Stimulated activated CD8-positive, alpha-beta memory T cell treated with anti-CD3 and anti-CD28 coated beads, Interleukin-2, amount 100 ng/mL, for 1 hour (primary cell): Measurements from ENCODE around the gene NPLOC4.

Source experiments
- DNase-seq, 2 donors: peaks; one replicate each; pipeline ENCODE4 v3.0.0-alpha.2; 2020; ENCODE audit warnings: low read depth in 2 of 2

NPLOC4 gene

GRCh38 chr17:81519284-81520020, 117.5 kb downstream of the NPLOC4 start:
- DNase-seq, result peak; percentile 47 to 60

- no peak for DNase-seq
Measured at GRCh38 chr17:81518785-81519283, 118.1 kb downstream of the NPLOC4 start.

- DNase-seq, result no peak
Measured at GRCh38 chr17:81518113-81518784, 118.7 kb downstream of the NPLOC4 start.

DNA sequence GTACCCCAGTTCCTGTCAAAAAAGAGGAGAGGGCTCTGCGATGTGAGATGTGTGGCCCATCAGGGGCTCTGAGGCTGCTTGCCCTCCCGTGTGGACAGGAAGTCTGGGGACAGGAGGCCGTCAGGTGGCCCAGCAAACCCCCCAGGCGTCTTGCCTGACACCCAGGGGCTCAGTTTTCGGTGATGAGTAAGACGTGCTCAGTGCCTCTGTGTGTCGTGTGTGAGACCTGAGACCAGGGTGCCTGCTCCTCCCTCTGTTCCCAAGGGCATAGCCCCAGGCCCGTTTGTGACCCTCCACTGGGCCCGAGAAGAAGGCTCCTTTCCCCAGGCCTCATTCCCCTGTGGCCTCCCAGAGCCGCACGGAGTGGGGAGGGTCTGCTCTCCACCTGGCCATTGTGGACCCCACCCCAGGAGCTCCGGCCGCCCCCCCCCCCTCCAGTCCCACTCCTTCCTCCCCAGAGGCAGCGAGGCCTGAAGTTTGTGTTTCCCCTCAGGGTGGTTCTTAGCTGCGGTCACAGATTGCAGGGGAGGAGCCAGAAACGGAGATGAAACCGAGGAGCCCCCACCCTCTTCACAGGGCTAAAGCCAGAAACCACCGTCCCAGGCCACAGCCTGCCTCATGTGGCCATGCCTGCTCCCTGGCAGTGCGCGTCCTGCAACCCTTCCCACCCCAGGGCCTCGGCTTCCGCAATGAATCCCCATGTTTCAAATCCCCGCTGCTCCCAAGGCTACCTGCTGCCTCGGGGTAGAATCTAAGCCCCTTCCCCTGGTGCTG, 119.4 kb downstream of the NPLOC4 start:
- DNase-seq, result no peak

DNA sequence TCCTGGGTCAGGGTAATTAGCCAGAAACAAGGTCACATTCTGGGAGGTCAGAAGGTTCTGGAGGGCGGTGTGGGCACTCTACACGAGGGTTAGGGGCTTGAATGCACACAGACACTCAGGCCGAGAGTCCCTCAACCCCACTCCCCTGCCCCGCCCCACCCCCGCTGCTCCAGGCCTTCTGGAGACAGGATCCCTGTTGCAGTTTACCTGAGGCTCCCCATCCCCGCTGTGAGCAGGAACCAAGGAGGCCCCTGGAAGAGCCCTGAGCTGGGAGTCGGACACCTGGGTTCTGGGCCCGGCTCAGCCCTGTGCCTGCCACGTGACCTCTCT, 119.9 kb downstream of the NPLOC4 start:
- no peak for DNase-seq

DNA sequence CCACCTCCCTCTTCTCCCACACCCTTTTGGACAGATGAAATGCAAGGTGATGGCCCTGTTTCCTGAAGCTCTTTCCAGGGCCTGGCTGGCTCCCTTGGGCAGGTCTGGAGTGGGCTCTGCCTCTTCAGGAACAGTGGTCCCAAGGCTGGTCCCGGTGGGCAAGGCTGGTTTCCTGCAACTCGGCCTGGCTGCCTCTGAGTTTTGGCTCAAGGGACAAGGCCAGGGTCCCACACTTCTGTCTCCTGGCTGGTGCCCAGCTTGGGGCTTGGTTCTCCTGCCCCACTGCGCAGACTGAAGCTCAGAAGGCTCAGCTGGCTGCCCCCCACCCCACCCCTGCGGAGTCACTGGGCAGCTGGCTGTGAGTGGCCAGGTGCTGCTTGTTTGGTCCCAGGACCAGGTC, 120.5 kb downstream of the NPLOC4 start:
- no peak for DNase-seq

DNA sequence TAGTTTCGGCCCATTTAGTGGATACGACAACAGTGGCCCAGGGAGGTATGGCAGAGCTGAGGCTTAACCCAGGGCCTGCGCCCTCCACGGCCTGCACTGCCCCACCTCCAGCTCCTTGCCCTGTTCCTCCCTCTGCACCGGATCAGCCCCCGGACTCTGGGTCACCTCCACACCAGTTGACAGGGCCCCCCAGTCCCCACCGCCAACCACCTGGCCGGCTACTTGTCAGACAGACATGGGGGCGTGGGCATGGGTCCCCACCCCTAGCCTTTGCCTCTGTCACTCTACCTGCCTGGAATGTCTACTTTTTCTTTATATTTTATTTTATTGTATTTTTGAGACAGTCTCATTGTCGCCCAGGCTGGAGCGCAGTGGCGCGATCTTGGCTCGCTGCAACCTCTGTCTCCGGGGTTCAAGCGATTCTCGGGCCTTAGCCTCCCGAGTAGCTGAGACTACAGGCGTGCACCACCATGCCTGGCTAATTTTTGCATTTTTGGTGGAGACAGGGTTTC, 121.3 kb downstream of the NPLOC4 start:
- DNase-seq, result no peak

- DNase-seq, result peak; percentile 55 to 69
Measured at GRCh38 chr17:81514739-81515529, 122.0 kb downstream of the NPLOC4 start.

DNA sequence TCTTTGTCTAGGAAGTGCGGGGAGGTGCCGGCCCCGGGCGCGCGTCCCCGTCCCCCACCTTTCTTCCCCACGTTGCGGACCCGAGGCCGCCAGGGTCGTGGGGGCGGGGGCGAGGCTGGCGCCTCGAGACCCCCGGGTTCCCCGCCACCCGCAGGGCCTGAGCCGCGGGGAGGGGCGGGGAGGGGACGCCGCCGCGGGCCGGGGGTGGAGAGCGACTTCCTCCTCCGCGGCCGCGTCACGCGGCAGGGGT, 122.5 kb downstream of the NPLOC4 start:
- DNase-seq, result no peak

DNA sequence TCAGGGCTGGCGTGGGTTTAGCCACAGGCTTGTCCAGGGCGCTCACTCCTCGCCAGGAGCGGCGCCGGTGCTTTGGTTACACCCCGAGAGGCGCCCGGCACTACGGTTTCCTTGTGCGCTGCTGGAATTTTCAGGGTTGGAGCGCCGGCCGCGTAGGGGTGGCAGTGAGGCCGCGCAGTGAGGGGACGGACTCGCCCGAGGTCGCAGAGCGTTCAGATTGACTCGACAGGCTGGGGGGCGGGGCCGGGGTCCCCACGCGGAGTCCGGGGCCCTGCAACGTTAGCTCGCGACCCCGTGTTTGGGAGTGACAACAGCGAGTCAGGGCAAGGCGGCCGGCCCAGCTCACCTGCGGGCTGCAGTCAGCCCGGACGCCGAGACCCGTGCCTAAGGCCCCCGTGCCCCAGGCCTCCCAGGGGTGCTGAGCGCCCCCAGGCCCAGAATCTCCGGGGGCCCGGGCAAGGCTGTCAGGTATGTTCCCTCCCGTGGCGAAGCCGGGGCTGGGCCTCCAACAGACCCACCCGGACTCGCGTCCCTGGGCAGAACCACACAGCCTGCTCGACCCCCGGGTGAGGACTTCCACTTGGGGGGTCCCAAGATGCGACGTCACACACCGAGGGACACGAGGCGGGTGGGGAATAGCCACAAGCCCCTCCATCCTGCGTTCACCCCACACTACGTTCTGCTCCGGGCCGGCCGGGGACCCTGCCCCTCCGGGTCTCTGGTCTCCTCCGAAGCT, 123.0 kb downstream of the NPLOC4 start:
- DNase-seq, result no peak

- peak in 1 of 2 donors; percentile 48 for DNase-seq
Measured at GRCh38 chr17:81513372-81513752, 123.5 kb downstream of the NPLOC4 start.

DNA sequence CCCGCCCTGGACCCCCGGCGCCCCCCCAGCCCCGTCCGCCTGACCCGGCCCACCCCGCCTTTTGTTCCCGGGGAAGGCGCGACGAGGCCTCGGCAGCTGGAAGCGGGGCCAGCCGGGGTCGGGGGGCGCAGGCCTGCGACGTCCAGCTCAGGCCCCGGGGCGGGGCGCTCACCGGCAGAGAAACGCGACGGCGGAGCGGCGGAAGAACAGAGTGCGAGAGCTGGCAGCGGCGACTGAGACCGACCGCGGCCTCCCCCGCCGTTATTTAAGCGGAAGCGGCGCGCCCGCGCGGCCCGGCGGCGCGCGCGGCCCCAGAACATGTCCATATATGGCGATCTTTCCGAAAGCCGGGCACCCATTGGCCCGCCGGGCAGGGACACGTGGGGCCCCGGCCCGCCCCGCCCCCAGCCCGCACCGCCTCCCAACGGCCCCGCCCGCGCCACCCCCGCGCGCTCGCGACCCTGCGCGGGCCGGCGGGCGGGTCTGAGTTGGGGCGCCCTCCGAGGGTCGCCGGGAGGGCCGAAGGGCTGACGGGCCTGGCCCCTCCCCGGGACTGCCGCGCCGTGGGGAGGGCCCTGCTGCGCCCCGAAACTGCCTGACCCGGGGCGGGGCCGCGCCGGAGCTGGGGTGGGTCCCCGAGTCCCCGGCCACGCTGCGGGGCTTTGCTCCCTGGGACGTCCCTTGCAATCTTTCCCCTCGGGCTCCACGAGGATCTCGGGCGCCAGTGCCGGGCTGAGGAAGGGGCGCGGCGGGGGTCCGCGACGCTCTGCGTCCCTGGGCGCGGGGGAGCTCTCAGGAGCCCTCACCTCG, 124.1 kb downstream of the NPLOC4 start, which contains the start of gene ACTG1:
Gene ACTG1, minus strand, starts transcription at position 238 of the 810 bp plus-strand sequence. CDS start 445 bp downstream, outside the sequence.
- peak; percentile 88 to 89 for DNase-seq

GRCh38 chr17:81511804-81512561, 124.9 kb downstream of the NPLOC4 start:
- DNase-seq, result no peak

- DNase-seq, result no peak
Measured at GRCh38 chr17:81511554-81511803, 125.4 kb downstream of the NPLOC4 start.

DNA sequence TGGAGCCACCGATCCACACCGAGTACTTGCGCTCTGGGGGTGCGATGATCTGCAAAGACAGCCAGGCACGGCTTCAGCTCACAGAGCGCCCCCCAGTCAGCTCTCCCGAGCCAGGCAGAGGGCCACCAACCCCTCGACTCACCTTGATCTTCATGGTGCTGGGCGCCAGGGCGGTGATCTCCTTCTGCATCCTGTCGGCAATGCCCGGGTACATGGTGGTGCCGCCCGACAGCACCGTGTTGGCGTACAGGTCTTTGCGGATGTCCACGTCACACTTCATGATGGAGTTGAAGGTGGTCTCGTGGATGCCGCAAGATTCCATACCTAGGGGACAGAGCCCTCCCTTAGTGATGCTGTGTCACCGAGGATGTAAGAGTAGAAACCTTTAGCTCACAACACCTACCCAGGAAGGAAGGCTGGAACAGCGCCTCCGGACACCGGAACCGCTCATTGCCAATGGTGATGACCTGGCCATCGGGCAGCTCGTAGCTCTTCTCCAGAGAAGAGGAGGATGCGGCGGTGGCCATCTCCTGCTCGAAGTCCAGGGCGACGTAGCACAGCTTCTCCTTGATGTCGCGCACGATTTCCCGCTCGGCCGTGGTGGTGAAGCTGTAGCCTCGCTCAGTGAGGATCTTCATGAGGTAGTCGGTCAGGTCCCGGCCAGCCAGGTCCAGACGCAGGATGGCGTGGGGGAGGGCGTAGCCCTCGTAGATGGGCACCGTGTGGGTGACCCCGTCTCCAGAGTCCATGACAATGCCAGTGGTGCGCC, 125.9 kb downstream of the NPLOC4 start:
- no peak for DNase-seq

- no peak for DNase-seq
Measured at GRCh38 chr17:81509972-81510784, 126.7 kb downstream of the NPLOC4 start.

DNA sequence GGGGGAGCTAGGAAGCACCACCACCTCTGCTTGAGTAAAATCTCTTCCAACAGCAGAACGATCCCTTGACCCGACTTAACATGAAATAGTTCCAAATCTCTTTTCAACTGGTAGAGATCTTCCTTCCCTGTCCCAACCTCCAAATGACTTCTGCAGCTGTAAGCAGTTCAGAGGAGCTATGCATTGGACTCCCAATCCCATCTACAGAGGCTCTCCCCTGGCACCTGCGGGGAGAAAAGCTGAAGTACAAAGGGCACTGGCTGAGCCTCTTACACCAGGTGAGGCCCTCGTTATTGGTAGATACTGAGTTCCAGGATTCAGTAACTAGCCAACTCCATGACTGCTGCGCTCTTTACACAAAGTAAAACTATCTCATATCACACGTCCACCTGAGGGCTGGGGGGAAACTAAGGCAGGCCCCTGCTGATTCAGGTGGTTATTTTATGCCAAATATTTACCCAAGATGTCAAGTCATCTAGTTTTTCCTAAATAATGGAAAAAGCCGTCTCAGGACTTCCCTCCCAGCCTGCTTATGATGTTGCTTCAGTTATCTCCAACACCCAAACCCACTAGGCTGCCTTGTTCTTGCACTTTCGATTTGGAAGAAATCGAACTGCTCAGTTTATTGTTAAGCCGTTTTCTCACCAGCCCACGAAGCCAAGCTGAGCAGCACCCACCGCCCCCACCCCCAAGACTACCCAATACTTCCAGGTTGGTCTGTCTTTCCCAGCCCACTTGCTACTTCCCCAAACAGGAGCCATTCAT, 127.5 kb downstream of the NPLOC4 start:
- DNase-seq, result no peak
